GM12878 (cell line): ENCODE measurements around the gene SLC38A4. TPM values are rescaled to one million over a fixed set of nuclear protein-coding genes. Genes with fewer than 3 reads are reported as not detected.

Experiments used
- ATAC-seq: fragments of 200-7000 bp; cut with Tn5 transposase; 3 replicates; pipeline ENCODE4 v1.9.1; 2020; ENCODE audit warnings: mild to moderate bottlenecking, moderate library complexity
- BruUV-seq: library from RNA; stranded (reverse); fragments of 400-500 nt; replicated peaks from 2 replicates; lab custom pipeline; 2021; lab: Mats Ljungman, UMichigan
- CTCF ChIA-PET: fragments of 300-600 bp; sonication (Branson Sonifier 250); formaldehyde crosslinking; extraction: SDS; loops from one replicate; lab custom pipeline; 2021; ENCODE audit warnings: inconsistent platforms; lab: Yijun Ruan, JAX
- POLR2A ChIA-PET: fragments of 350-600 bp; formaldehyde crosslinking; extraction: SDS; loops from one replicate; lab custom pipeline; 2021; ENCODE audit warnings: inconsistent platforms; lab: Charles Lee
- RAD21 ChIA-PET: fragments of 300-600 bp; sonication (Branson Sonifier 250); formaldehyde crosslinking; loops from one replicate; lab custom pipeline; 2023; ENCODE audit warnings: antibody characterized with exemption; ENCODE audit not compliant: unreplicated experiment; lab: Charles Lee
- SMC1A ChIA-PET: fragments of 300-600 bp; sonication (Branson Sonifier 250); formaldehyde crosslinking; loops from one replicate; lab custom pipeline; 2023; ENCODE audit not compliant: unreplicated experiment, uncharacterized antibody; lab: Charles Lee
- DNase-seq: peaks from one replicate; pipeline ENCODE4 v3.0.0-alpha.2; 2011; ENCODE audit warnings: low read depth, low spot score
- FAIRE-seq: peaks from 3 replicates; lab custom pipeline; 2011; peaks lifted over from hg19 to GRCh38; lab: Jason Lieb, UNC
- H2AFZ ChIP-seq: 2 replicates; pipeline ENCODE4 v1.6.0; 2011; ENCODE audit warnings: low read depth, low read length, control low read depth; ENCODE audit not compliant: control insufficient read depth
- H3K27ac ChIP-seq: 2 replicates; pipeline ENCODE4 v1.5.1; 2011; ENCODE audit warnings: control low read depth; ENCODE audit not compliant: control insufficient read depth, insufficient read depth
- H3K27me3 ChIP-seq, 2 experiments: replicated peaks in 1 of 2; 2 replicates each; pipeline versions ENCODE4 v1.6.0 to v1.6.1; 2011; ENCODE audit warnings: low read length in 1 of 2; ENCODE audit not compliant: control insufficient read depth in 2 of 2, insufficient read depth in 2 of 2
- H3K36me3 ChIP-seq, 2 experiments: 2 replicates each; pipeline ENCODE4 v1.5.1; 2011; ENCODE audit warnings: low read length in 1 of 2; ENCODE audit not compliant: control insufficient read depth in 2 of 2, insufficient read depth in 2 of 2
- H3K4me1 ChIP-seq: 2 replicates; pipeline ENCODE4 v1.6.1; 2011; ENCODE audit warnings: mild to moderate bottlenecking, low read length, moderate library complexity, mixed read lengths; ENCODE audit not compliant: control insufficient read depth, insufficient read depth
- H3K4me2 ChIP-seq: 2 replicates; pipeline ENCODE4 v1.6.0; 2011; ENCODE audit warnings: control low read depth; ENCODE audit not compliant: control insufficient read depth, insufficient read depth
- H3K4me3 ChIP-seq: fragments of 200-600 bp; sonication (generic); 2 replicates; pipeline ENCODE4 v1.5.1; 2016
- H3K79me2 ChIP-seq: 2 replicates; pipeline ENCODE4 v1.6.0; 2011; ENCODE audit warnings: low read length; ENCODE audit not compliant: control insufficient read depth, insufficient read depth
- H3K9ac ChIP-seq: 2 replicates; pipeline ENCODE4 v1.8.0; 2011; ENCODE audit warnings: low read length, control low read depth, mixed read lengths; ENCODE audit not compliant: control insufficient read depth, insufficient read depth
- H3K9me3 ChIP-seq: replicated peaks from 3 replicates; pipeline ENCODE4 v1.5.1; 2011; ENCODE audit warnings: mild to moderate bottlenecking, low read length; ENCODE audit not compliant: control insufficient read depth, insufficient read depth
- H4K20me1 ChIP-seq: 2 replicates; pipeline ENCODE4 v1.6.0; 2011; ENCODE audit not compliant: control insufficient read depth, insufficient read depth
- CBX3 ChIP-seq: fragments of 200-600 bp; sonication (generic); IDR thresholded peaks from 2 replicates; pipeline ENCODE4 v1.6.1; 2016; ENCODE audit warnings: low read depth, borderline replicate concordance
- E2F4 ChIP-seq: IDR thresholded peaks from 2 replicates; pipeline ENCODE4 v1.6.1; 2012; ENCODE audit warnings: low read depth, low read length, improper control_type of control experiment
- EED ChIP-seq: sonication (generic); IDR thresholded peaks from 2 replicates; pipeline ENCODE4 v1.6.1; 2016; ENCODE audit warnings: antibody characterized with exemption, low read depth
- ESRRA ChIP-seq: IDR thresholded peaks from 2 replicates; pipeline ENCODE4 v1.6.1; 2012; ENCODE audit warnings: mild to moderate bottlenecking, low read length, improper control_type of control experiment
- FOXK2 ChIP-seq: fragments of 450-650 bp; IDR thresholded peaks from 2 replicates; pipeline ENCODE4 v1.6.1; 2017; ENCODE audit warnings: mild to moderate bottlenecking, moderate library complexity
- HDGF ChIP-seq: fragments of 450-650 bp; IDR thresholded peaks from 2 replicates; pipeline ENCODE4 v1.6.1; 2016; ENCODE audit warnings: antibody characterized with exemption
- MTA3 ChIP-seq: IDR thresholded peaks from 2 replicates; pipeline ENCODE4 v1.6.1; 2012; ENCODE audit warnings: low read length, inconsistent platforms, borderline replicate concordance
- NFYA ChIP-seq: IDR thresholded peaks from 2 replicates; pipeline ENCODE4 v1.6.1; 2011; ENCODE audit warnings: low read depth, mild to moderate bottlenecking, low read length, improper control_type of control experiment, borderline replicate concordance
- NKRF ChIP-seq: fragments of 450-650 bp; conservative IDR thresholded peaks from 2 replicates; pipeline ENCODE4 v1.6.1; 2017; ENCODE audit warnings: mild to moderate bottlenecking, moderate library complexity
- SMAD1 ChIP-seq: fragments of 450-650 bp; IDR thresholded peaks from 2 replicates; pipeline ENCODE4 v1.6.1; 2018; ENCODE audit warnings: mild to moderate bottlenecking, low read depth; ENCODE audit not compliant: partially characterized antibody
- SREBF1 ChIP-seq: IDR thresholded peaks from 2 replicates; pipeline ENCODE4 v1.6.1; 2012; ENCODE audit warnings: mild to moderate bottlenecking, low read length
- SUPT20H ChIP-seq: IDR thresholded peaks from 2 replicates; pipeline ENCODE4 v1.6.1; 2011; ENCODE audit warnings: low read depth, mild to moderate bottlenecking, low read length, moderate library complexity, borderline replicate concordance; ENCODE audit not compliant: control insufficient read depth
- ZNF217 ChIP-seq: fragments of 450-650 bp; IDR thresholded peaks from 2 replicates; pipeline ENCODE4 v1.6.1; 2017; ENCODE audit warnings: antibody characterized with exemption, mild to moderate bottlenecking
- ZNF24 ChIP-seq: fragments of 450-650 bp; IDR thresholded peaks from 2 replicates; pipeline ENCODE4 v1.6.1; 2017; ENCODE audit warnings: antibody characterized with exemption, mild to moderate bottlenecking
- whole genome bisulfite sequencing: methylation state at CpG from one replicate; pipeline ENCODE4 v1.1.6; 2016; ENCODE audit warnings: low lambda C conversion rate; ENCODE audit not compliant: insufficient replicate concordance, insufficient coverage; ENCODE audit errors: missing lambda C conversion rate; 5-methylcytosine and 5-hydroxymethylcytosine counted together
- in situ Hi-C: fragments of 300-500 bp; cut with MboI; formaldehyde crosslinking; loops from 9 replicates; pipeline ENCODE4 v1.14.3; 2018; ENCODE audit warnings: mixed read lengths
- intact Hi-C: fragments of 100-400 bp; cut with micrococcal nuclease; formaldehyde crosslinking; loops from one replicate; pipeline ENCODE4 v1.14.2; 2022; ENCODE audit not compliant: unreplicated experiment
- polyA plus RNA-seq, 11 experiments: library from polyadenylated mRNA; depleted of rRNA in 4 of 11; unstranded in 6 of 11; stranded (reverse) in 5 of 11; fragments of >200 nt; fragmentation: Nextera tagmentation in 4 of 11; fragmentation: Illumina TruSeq in 1 of 11; extraction: Ambion mirVana in 4 of 11; extraction: Trizol in 1 of 11; gene quantifications; 1 replicate in 1 of 11; 2 replicates in 10 of 11; pipeline versions ENCODE4 v1.2.1 to v1.2.3, GENCODE V29; 2011 to 2016; ENCODE audit warnings: inconsistent platforms in 2 of 11, missing spikeins in 2 of 11, low read depth in 1 of 11
- total RNA-seq, 4 experiments: library from RNA; depleted of rRNA in 3 of 4; stranded (reverse); fragments of >200 nt in 3 of 4; fragmentation: Illumina TruSeq in 1 of 4; extraction: Trizol in 1 of 4; gene quantifications; 2 replicates each; pipeline versions ENCODE4 v1.2.1 to v1.2.3, GENCODE V29; 2013 to 2021
- TF ChIP-seq, protein P1 (sequence below): IDR thresholded peaks from 2 replicates; pipeline ENCODE4 v1.6.1; 2011; ENCODE audit warnings: borderline replicate concordance, low read depth, mild to moderate bottlenecking, moderate library complexity, mixed read lengths, low read length; ENCODE audit not compliant: insufficient read depth; ENCODE audit errors: extremely low read length

The SLC38A4 gene
- total and polyA plus RNA-seq, 10 of the 15 experiments (the other 5 are each of a cell fraction or from before 2014, with no cell fraction given) = 0.04 to 0.52 (median 0.13) TPM; not detected in 2

DNA sequence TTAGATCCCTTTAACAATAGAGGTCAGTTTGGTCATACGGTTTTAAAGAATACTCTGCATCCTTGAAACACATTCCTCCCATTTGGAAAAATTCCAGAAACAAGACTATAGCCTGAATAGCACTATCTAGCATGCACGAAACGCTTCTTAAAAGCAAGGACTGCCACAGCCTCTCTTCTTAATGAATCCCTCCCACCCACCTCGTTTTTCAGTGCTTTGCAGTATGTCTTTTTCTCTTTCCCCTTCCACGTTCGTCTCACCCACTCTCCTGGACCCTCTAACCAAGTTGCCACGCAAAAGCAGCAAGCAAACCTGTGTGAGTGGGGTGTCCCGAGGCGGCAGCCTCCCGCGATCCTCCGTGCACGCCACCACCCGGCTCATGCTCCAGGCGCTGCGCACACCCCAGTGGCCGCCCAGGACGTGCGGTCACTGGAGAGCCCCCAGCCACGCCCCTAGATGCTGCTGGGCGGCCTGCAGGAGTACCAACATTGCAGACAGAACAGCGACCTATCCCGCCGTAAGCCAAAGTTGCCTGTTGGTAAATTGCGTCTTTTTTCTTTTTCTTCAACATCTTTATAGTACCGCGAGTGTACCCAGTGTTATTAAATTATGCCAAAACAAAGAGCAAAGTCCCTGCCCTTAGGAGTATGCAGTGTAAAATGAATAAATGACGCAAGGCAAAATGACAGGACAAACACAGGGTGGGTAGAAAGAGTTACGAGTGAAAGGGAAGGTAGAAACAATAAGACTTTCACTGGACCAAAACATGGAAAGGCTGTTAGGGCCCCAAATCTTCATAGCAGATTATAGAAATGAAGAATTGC, at the start of gene SLC38A4 (continued):
- TF ChIP-seq E2F4 = no peak
- no peak for TF ChIP-seq ESRRA
- no peak for TF ChIP-seq ZNF24
- TF ChIP-seq CBX3 = no peak

- TF ChIP-seq NFYA (no peak), ZNF24 (no peak), EED (no peak), MTA3 (no peak), HDGF (no peak), FOXK2 (no peak), SUPT20H (no peak), ZNF217 (no peak), SREBF1 (no peak), NKRF (no peak), SMAD1 (no peak)
- TF ChIP-seq, protein P1, sequence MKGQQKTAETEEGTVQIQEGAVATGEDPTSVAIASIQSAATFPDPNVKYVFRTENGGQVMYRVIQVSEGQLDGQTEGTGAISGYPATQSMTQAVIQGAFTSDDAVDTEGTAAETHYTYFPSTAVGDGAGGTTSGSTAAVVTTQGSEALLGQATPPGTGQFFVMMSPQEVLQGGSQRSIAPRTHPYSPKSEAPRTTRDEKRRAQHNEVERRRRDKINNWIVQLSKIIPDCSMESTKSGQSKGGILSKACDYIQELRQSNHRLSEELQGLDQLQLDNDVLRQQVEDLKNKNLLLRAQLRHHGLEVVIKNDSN = no peak
- Histone ChIP-seq H3K4me3 (no peak overlapping the region), H3K9me3 (no peaks in the 10 kb centered on the region; the same call in 2 of the 3 replicates), H3K27me3 (no peaks in the 10 kb centered on the region), H4K20me1 (no peaks in the 10 kb centered on the region), H3K9ac (no peak overlapping the region), H3K27ac (no peak overlapping the region), H3K36me3 (no peaks in the 10 kb centered on the region), H3K4me2 (no peak overlapping the region), H2AFZ (no peak overlapping the region), H3K79me2 (no peaks in the 10 kb centered on the region), H3K4me1 (no peaks in the 10 kb centered on the region)
- FAIRE-seq (no peak), DNase-seq (no peak), ATAC-seq (no peak)
- ChIA-PET CTCF (no interaction called here), SMC1A (interaction anchor here (0.7 kb wide), 1 partner anchor 12 kb away, joined by 3 read pairs; no protein-coding TSS in a partner anchor), RAD21 (no interaction called here), POLR2A (no interaction called here)
- BruUV-seq = no TSS peak
- in situ Hi-C loops = no loop called here
- intact Hi-C loops = no loop called here
- 0% methylated on average over 1 of the region's 1 CpG for WGBS
Measured at GRCh38 chr12:46875095-46875494, 49.3 kb upstream of the SLC38A4 start.
